ENCODE results near the gene FAM13A. TPM values are rescaled to one million over a fixed set of nuclear protein-coding genes. Genes with fewer than 3 reads are reported as not detected.

The FAM13A gene
- total and polyA plus RNA-seq, 2 of the 8 experiments (the other 6 are each of a cell fraction or from before 2014, with no cell fraction given) = 7.1 to 16.5 TPM

DNA sequence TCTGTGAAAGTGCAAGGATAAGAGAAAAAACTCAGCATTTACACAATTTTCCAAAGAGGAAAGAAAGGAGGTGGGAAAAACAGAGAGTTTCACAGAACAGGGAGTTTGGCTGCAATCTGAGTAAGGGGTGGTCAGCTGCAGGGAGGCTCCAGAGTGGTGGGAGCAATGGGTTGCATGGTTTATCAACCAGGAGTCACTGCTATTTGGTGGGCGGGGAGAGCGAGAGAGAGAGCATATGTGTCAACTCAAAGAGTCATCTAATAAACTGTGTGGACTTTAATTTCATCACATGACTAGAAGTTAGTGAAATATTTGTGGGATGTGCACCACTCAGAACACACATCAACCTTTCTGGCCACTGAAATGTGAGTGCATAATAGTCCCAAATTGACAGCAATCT, 94.6 kb downstream of the FAM13A start (continued):
- no peak for TF ChIP-seq RFX5 (IDR thresholded peaks at IDR 0.05; ENCODE audit: borderline replicate concordance, low read depth, low read length)
- TF ChIP-seq EP300 (IDR thresholded peaks at IDR 0.05; ENCODE audit: borderline replicate concordance in 1 of 2, low read depth in 2 of 2, low read length in 2 of 2) = no peak
- no peak for TF ChIP-seq RAD21 (IDR thresholded peaks at IDR 0.05 in 1 of 2, conservative IDR thresholded peaks at IDR 0.05 in 1 of 2; ENCODE audit: low read depth in 2 of 2, low read length in 2 of 2)
- TF ChIP-seq, protein P1, sequence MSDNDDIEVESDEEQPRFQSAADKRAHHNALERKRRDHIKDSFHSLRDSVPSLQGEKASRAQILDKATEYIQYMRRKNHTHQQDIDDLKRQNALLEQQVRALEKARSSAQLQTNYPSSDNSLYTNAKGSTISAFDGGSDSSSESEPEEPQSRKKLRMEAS (IDR thresholded peaks at IDR 0.05) = no peak

All from H1 (cell line).